Psoas muscle (tissue), 8 donors: Measurements from ENCODE around the gene GPR89B. TPM values are rescaled to one million over a fixed set of nuclear protein-coding genes. Genes with fewer than 3 reads are reported as not detected.
"Not testable (repeated sequence)": the region's sequence is repeated elsewhere in the genome, so short reads cannot be mapped to it uniquely, and the experiment has no call there.

ENCODE experiments used
- ATAC-seq, 4 donors: fragments of 200-7000 bp; cut with Tn5 transposase; one replicate each; pipeline ENCODE4 v1.9.1; 2020; ENCODE audit warnings: moderate library complexity in 3 of 4, mild to moderate bottlenecking in 2 of 4
- DNase-seq, 2 donors: peaks; one replicate each; pipeline ENCODE4 v3.0.0-alpha.2; 2020
- H3K27ac ChIP-seq: fragments of 200-600 bp; one replicate; pipeline ENCODE4 v1.8.0; 2022
- H3K27me3 ChIP-seq, 3 donors: fragments of 200-600 bp in 1 of 3; one replicate each; pipeline versions ENCODE4 v1.6.1 to v1.8.0; 2013 to 2022; ENCODE audit warnings: low read length in 2 of 3, mild to moderate bottlenecking in 2 of 3, moderate library complexity in 1 of 3; ENCODE audit not compliant: insufficient read depth in 3 of 3
- H3K36me3 ChIP-seq, 2 donors: fragments of 200-600 bp in 1 of 2; one replicate each; pipeline versions ENCODE4 v1.6.1 to v1.8.0; 2013 to 2022; ENCODE audit warnings: low read depth in 1 of 2, mild to moderate bottlenecking in 1 of 2, moderate library complexity in 1 of 2; ENCODE audit not compliant: insufficient read depth in 1 of 2
- H3K4me1 ChIP-seq: fragments of 200-600 bp; one replicate; pipeline ENCODE4 v1.8.0; 2022
- H3K4me3 ChIP-seq: fragments of 200-600 bp; one replicate; pipeline ENCODE4 v1.8.0; 2022; ENCODE audit warnings: mild to moderate bottlenecking
- H3K9me3 ChIP-seq: fragments of 200-600 bp; one replicate; pipeline ENCODE4 v1.8.0; 2022
- WGBS, 3 donors: extraction: QIAGEN DNeasy Blood & Tissue Kit; methylation state at CpG; one replicate each; pipeline versions ENCODE4 v1.1.6 to v1.1.7; 2013; 5-methylcytosine and 5-hydroxymethylcytosine counted together
- intact Hi-C, 2 donors: fragments of 100-400 bp; cut with DNase I; formaldehyde crosslinking; loops; one replicate each; pipeline versions ENCODE4 v1.11.0 to v1.14.2; 2022
- polyA plus RNA-seq, 3 donors: library from polyadenylated mRNA; stranded (reverse); fragments of 200-250 nt; gene quantifications; one replicate each; pipeline ENCODE4 v1.2.3, GENCODE V29; 2013
- total RNA-seq, 4 donors: library from RNA; stranded (reverse); fragmentation: NEBNext Ultra II Directional in 2 of 4; extraction: Animal tissue kit (Norgen Biotek cat#: 25700) in 2 of 4; gene quantifications; one replicate each; pipeline versions ENCODE4 v1.2.1 to v1.2.4, GENCODE V29; 2021 to 2023
- donor health status: healthy with polysubstance abuse.
- donor health status: DM: no; HTN: no; CAD: no; lungs with moderate emphysema.
- donor health status: Bipolar disorder and iron deficiency.
- donor health status: healthy.
- donor health status: DM: yes; HTN: yes; CAD: no.
- donor health status: DM: no; HTN: no; CAD: no.
- donor health status: DM: no; HTN: no; CAD: no.
- donor health status: DM: yes; HTN: yes; CAD: no.

GPR89B gene
- total and polyA plus RNA-seq, 7 donors: 4.0 to 8.7 (median 7.5) TPM

DNA sequence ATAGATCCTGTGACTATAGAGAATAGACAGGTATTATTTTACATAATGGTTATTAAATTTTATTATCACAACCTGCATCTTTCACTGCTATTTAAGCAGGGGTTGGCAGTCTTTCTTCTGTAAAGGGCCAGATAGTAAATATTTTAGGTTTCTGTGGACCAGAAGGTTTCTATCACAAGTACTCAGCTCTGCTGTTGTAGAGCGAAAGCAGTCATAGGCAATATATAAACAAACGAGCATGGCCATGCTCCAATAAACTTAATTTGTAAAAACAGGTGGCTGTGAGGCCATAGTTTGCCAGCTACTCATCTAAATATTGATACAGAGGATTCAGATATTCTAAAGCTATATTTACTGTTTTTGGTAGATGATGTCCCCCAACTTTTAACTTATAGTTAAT lies 12.2 kb downstream of the GPR89B start:
- H3K4me1 ChIP-seq, DNase-seq, ATAC-seq, intact Hi-C loops, H3K27me3 ChIP-seq, H3K9me3 ChIP-seq, H3K4me3 ChIP-seq, H3K27ac ChIP-seq: not testable (repeated sequence)
- peaks cover 0 to 19% of the 10 kb centered on the region in 2 donors for H3K36me3 ChIP-seq
- 70 to 87% (median 72%) methylated on average over 2 of the region's 2 CpGs for WGBS, 3 donors

DNA sequence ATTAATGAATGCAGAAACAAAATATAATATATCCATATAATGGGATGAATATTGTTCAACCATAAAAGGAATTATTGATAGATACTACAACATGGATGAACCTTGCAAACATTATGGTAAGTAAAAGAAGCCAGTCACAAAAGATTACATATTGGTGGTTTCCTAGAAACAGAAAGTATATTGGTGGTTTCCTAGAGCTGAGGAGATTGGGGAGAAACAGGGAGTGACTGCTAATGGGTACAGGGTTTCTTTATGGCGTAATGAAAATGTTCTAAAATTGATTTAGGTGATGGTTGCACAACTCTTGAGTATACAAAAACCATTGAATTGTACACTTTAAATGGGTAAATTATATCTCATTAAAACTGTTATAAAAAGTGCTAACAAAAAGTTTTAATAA lies 14.3 kb downstream of the GPR89B start:
- H3K9me3 ChIP-seq, H3K4me1 ChIP-seq, DNase-seq, intact Hi-C loops, ATAC-seq, H3K27ac ChIP-seq, H3K27me3 ChIP-seq, H3K4me3 ChIP-seq: not testable (repeated sequence)
- H3K36me3 ChIP-seq: peaks cover 0 to 13% of the 10 kb centered on the region in 2 donors
- WGBS, 3 donors: no CpG with 5 or more reads among the region's 1 CpG

- H3K27ac ChIP-seq, DNase-seq, H3K36me3 ChIP-seq, H3K9me3 ChIP-seq, intact Hi-C loops, ATAC-seq, H3K4me3 ChIP-seq, H3K4me1 ChIP-seq, H3K27me3 ChIP-seq: not testable (repeated sequence)
- 97 to 99% (median 98%) methylated on average over 16 to 33 of the region's 35 CpGs for WGBS, 3 donors
These were observed 21.3 kb downstream of the GPR89B start for GRCh38 chr1:147949517-147949916.

DNA sequence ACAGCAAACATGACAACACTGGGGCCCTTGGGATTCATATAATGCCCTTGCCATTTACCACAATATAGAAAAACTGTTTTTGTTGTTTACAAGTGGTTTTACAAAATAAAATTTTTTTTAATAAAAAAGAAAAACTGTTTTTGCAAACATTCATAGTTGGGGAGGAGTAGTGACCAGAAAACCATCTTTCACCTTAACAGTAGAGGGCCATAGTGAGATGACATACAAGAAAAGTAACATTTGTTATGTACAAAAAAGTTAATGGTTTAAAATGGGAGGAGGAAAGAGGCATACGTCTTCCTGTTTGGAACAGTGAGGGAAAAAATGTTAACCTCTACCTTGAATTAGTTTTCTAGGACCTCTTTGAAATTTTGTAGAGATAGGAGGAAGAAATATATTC lies 30.7 kb downstream of the GPR89B start:
- ATAC-seq, H3K4me1 ChIP-seq, H3K36me3 ChIP-seq, H3K27ac ChIP-seq, intact Hi-C loops, H3K27me3 ChIP-seq, H3K9me3 ChIP-seq, DNase-seq, H3K4me3 ChIP-seq: not testable (repeated sequence)
- 75 to 92% (median 82%) methylated on average over 1 of the region's 1 CpG for WGBS, 3 donors

GRCh38 chr1:147959680-147960079 lies 31.5 kb downstream of the GPR89B start:
- H3K36me3 ChIP-seq, ATAC-seq, H3K4me3 ChIP-seq, H3K9me3 ChIP-seq, H3K4me1 ChIP-seq, H3K27me3 ChIP-seq, H3K27ac ChIP-seq, intact Hi-C loops, DNase-seq: not testable (repeated sequence)
- 85 to 96% (median 96%) methylated on average over 2 of the region's 2 CpGs for WGBS, 3 donors

DNA sequence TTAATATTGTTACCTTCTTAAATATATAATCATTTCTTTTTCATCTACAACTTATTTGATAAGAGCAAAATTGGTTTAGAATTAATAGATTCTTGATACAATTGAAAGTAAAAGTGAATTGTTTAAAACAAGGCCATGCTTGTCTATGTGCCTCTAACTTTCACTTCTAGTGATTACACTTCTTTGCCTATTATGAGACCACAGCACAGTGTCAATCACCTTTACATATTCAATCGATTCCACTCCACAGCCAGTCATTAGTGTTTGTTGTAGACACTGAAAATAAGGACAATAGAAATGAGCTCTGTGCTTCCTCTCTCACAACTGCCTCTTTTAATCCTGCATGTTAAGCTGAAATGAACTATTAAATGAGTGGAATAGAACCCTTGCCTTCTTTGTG lies 36.4 kb downstream of the GPR89B start:
- H3K9me3 ChIP-seq, ATAC-seq, H3K4me1 ChIP-seq, H3K27ac ChIP-seq, H3K27me3 ChIP-seq, H3K36me3 ChIP-seq, H3K4me3 ChIP-seq, intact Hi-C loops, DNase-seq: not testable (repeated sequence)
- no CpG with 5 or more reads among the region's 1 CpG for WGBS, 3 donors

GRCh38 chr1:147966657-147967056 lies 38.4 kb downstream of the GPR89B start:
- H3K9me3 ChIP-seq, DNase-seq, ATAC-seq, H3K27ac ChIP-seq, H3K36me3 ChIP-seq, H3K4me1 ChIP-seq, H3K4me3 ChIP-seq, intact Hi-C loops, H3K27me3 ChIP-seq: not testable (repeated sequence)
- WGBS, 3 donors: no CpG with 5 or more reads among the region's 1 CpG

DNA sequence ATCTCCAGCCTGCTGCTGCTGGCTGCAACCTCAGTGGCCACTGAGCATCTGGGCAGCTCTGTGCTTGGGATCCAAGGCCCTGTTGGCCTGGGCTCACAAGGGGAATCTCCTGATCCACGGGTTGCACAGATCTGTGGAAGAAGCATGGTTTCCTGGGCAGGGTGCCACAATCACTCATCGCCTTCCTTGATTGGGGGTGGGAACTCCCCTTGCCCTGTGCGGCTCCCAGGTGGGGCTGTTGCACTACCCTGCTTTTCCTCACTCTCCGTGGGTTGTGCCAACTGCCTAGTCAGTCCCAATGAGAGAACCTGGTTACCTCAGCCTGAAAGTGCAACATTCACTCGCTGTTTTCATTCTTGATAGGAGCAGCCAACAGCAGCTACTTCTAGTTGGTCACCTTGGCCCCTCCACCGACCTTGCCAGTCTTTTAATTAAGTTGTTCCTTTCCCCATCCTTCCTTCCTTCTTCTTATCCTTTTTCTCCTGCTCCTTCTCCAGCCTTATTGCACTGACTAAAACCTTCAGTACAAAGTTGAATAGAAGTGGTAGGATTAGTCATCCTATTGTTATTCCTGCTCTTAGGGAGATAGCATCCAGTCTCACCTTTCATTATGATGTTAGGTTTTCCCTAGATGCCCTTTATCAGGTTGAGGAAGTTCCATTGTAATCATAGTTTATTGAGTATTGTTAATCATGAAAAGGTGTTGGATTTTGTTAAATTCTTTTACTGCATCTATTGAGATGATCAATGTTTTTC lies 50.9 kb downstream of the GPR89B start:
- H3K9me3 ChIP-seq, H3K4me1 ChIP-seq, DNase-seq, H3K36me3 ChIP-seq, H3K27me3 ChIP-seq, ATAC-seq, intact Hi-C loops, H3K4me3 ChIP-seq, H3K27ac ChIP-seq: not testable (repeated sequence)
- 86 to 94% (median 93%) methylated on average over 2 to 4 of the region's 6 CpGs for WGBS, 3 donors

DNA sequence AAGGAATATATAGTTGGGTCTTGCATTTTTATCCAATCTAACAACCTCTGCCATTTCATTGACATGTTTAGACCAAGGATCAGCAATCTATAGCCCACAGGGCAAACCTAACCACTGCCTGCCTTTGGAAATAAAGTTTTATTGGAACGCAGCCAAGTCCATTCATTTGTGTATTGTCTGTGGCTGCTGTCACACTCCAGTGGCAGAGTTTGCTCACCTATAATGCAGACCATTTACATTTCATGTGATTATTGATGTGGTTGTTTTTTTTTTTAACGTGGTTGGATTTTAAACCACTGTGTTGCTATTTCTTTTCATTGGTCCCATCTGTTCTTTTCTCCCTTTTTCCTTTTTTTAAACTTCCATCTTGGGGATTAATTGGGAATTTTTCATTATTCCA lies 57.2 kb downstream of the GPR89B start:
- intact Hi-C loops, H3K9me3 ChIP-seq, H3K4me3 ChIP-seq, DNase-seq, H3K4me1 ChIP-seq, H3K27ac ChIP-seq, ATAC-seq, H3K27me3 ChIP-seq: not testable (repeated sequence)
- H3K36me3 ChIP-seq: peaks cover 0 to 11% of the 10 kb centered on the region in 2 donors
- WGBS, 3 donors: 68 to 82% (median 77%) methylated on average over 2 of the region's 2 CpGs

DNA sequence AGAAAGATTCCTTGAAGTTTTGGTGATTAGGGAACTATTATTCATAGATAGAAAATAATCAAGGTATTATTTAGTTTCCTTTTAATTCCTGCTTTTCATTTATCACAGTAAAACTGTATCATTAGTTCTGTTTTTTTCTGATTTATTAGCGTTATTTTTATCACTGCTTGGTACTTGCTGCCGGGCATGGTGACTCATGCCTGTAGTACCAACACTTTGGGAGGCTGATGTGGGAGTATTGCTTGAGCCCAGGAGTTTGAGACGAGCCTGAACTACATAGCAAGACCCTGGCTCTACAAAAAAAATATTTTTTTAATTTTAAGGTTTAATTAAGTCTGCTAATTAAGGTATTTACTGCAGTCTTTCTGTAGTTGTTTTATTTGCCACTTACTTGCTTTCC lies 59.7 kb downstream of the GPR89B start:
- H3K27me3 ChIP-seq, H3K36me3 ChIP-seq, DNase-seq, H3K4me1 ChIP-seq, H3K4me3 ChIP-seq, ATAC-seq, H3K9me3 ChIP-seq, intact Hi-C loops, H3K27ac ChIP-seq: not testable (repeated sequence)
- WGBS, 3 donors: 79 to 90% (median 84%) methylated on average over 3 of the region's 3 CpGs

DNA sequence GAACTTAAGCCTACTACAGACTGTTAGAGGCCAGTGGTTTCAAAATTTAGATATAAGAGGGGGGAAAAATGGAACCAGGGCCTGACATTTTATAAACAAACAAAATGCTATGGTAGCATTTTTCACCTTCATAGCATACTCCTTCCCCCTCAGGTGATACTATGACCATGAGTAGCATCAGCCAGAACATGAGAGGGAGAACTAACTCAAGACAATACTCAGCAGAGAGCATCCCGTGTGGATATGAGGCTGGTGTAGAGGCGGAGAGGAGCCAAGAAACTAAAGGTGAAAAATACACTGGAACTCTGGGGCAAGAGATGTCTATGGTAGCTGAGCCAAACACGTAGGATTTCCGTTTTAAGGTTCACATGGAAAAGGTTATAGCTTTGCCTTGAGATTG lies 64.7 kb downstream of the GPR89B start:
- intact Hi-C loops, DNase-seq: not testable (repeated sequence)

More for the DNA sequence above, 64.7 kb downstream of the GPR89B start:
- H3K4me1 ChIP-seq, H3K4me3 ChIP-seq, H3K9me3 ChIP-seq, H3K27me3 ChIP-seq, H3K27ac ChIP-seq, ATAC-seq: not testable (repeated sequence)
- WGBS, 3 donors: 93 to 95% (median 93%) methylated on average over 4 of the region's 4 CpGs
- H3K36me3 ChIP-seq: peaks cover 0 to 11% of the 10 kb centered on the region in 2 donors
